OCI-LY7 (cell line): Measurements from ENCODE around the gene DNAJC5G. TPM values are rescaled to one million over a fixed set of nuclear protein-coding genes. Genes with fewer than 3 reads are reported as not detected.

Source experiments
- BruUV-seq: library from RNA; stranded (reverse); fragments of 400-500 nt; replicated peaks from 2 replicates; lab custom pipeline; 2021; lab: Mats Ljungman, UMichigan
- CTCF ChIA-PET: fragments of 300-600 bp; sonication (Branson Sonifier 250); formaldehyde crosslinking; loops from one replicate; lab custom pipeline; 2022; ENCODE audit warnings: antibody characterized with exemption; ENCODE audit not compliant: unreplicated experiment; lab: Charles Lee
- POLR2A ChIA-PET: fragments of 300-600 bp; sonication (Branson Sonifier 250); formaldehyde crosslinking; loops from one replicate; lab custom pipeline; 2022; ENCODE audit warnings: antibody characterized with exemption; lab: Charles Lee
- DNase-seq: peaks from one replicate; pipeline ENCODE4 v3.0.0-alpha.2; 2015; ENCODE audit warnings: low spot score
- H2AFZ ChIP-seq: fragments of 200-600 bp; sonication (generic), shearing (Covaris generic); 2 replicates; pipeline ENCODE4 v1.6.1; 2014; ENCODE audit warnings: mild to moderate bottlenecking, antibody characterized with exemption, low read length, moderate library complexity
- H3K27ac ChIP-seq: fragments of 200-600 bp; sonication (generic); 2 replicates; pipeline ENCODE4 v1.5.1; 2014; ENCODE audit warnings: mixed run types, low read depth, mild to moderate bottlenecking, moderate library complexity, low read length, inconsistent platforms; ENCODE audit not compliant: poor library complexity, severe bottlenecking
- H3K36me3 ChIP-seq: fragments of 200-600 bp; sonication (generic); 2 replicates; pipeline ENCODE4 v1.6.1; 2014; ENCODE audit warnings: mild to moderate bottlenecking, antibody characterized with exemption, low read length, moderate library complexity, mixed read lengths; ENCODE audit not compliant: insufficient read depth
- H3K4me1 ChIP-seq: fragments of 200-600 bp; sonication (generic); 2 replicates; pipeline ENCODE4 v1.5.1; 2014; ENCODE audit warnings: mild to moderate bottlenecking, low read length; ENCODE audit not compliant: insufficient read depth, poor library complexity, severe bottlenecking
- H3K4me2 ChIP-seq: fragments of 200-600 bp; sonication (generic); 2 replicates; pipeline ENCODE4 v1.6.1; 2014; ENCODE audit warnings: mild to moderate bottlenecking, low read length
- H3K4me3 ChIP-seq: fragments of 200-600 bp; sonication (generic); 2 replicates; pipeline ENCODE4 v1.5.1; 2014; ENCODE audit warnings: mild to moderate bottlenecking, low read depth, low read length; ENCODE audit not compliant: poor library complexity, severe bottlenecking
- H3K79me2 ChIP-seq: fragments of 200-600 bp; sonication (generic); 2 replicates; pipeline ENCODE4 v1.6.1; 2016; ENCODE audit warnings: low read depth, mild to moderate bottlenecking, low read length, moderate library complexity, mixed read lengths; ENCODE audit not compliant: insufficient read depth
- H3K9me2 ChIP-seq: fragments of 200-600 bp; sonication (generic); 2 replicates; pipeline ENCODE4 v1.6.1; 2016; ENCODE audit warnings: mild to moderate bottlenecking, low read length, mixed read lengths; ENCODE audit not compliant: insufficient read depth
- H3K9me3 ChIP-seq: fragments of 200-600 bp; sonication (generic); 2 replicates; pipeline ENCODE4 v1.6.1; 2014; ENCODE audit warnings: mild to moderate bottlenecking, mixed run types, low read length, mixed read lengths
- H4K20me1 ChIP-seq: fragments of 200-600 bp; sonication (generic); 2 replicates; pipeline ENCODE4 v1.6.1; 2014; ENCODE audit warnings: mild to moderate bottlenecking, antibody characterized with exemption, low read length, moderate library complexity, mixed read lengths; ENCODE audit not compliant: insufficient read depth
- EZH2phosphoT487 ChIP-seq: fragments of 200-600 bp; sonication (generic); IDR thresholded peaks from 2 replicates; pipeline ENCODE4 v1.6.1; 2018; ENCODE audit warnings: low read depth, borderline replicate concordance, mild to moderate bottlenecking, mixed run types, antibody characterized with exemption, low read length, moderate library complexity, mixed read lengths
- intact Hi-C: fragments of 100-400 bp; cut with micrococcal nuclease; formaldehyde crosslinking; loops from one replicate; pipeline ENCODE4 v1.10.0; 2022; ENCODE audit not compliant: unreplicated experiment
- total RNA-seq, 2 experiments: library from RNA; depleted of rRNA in 1 of 2; stranded (reverse); fragments of >200 nt in 1 of 2; shearing (Covaris generic) in 1 of 2; gene quantifications; 2 replicates each; pipeline ENCODE4 v1.2.3, GENCODE V29; 2014 to 2022
- TF ChIP-seq, protein P1 (sequence below): fragments of 200-600 bp; sonication (generic); conservative IDR thresholded peaks from 2 replicates; pipeline ENCODE4 v1.5.1; 2014; ENCODE audit warnings: mild to moderate bottlenecking, antibody characterized with exemption, low read length, moderate library complexity, mixed read lengths

DNAJC5G gene
- total RNA-seq, 2 experiments from 2014 or later = 4.7 to 18.2 TPM

DNA sequence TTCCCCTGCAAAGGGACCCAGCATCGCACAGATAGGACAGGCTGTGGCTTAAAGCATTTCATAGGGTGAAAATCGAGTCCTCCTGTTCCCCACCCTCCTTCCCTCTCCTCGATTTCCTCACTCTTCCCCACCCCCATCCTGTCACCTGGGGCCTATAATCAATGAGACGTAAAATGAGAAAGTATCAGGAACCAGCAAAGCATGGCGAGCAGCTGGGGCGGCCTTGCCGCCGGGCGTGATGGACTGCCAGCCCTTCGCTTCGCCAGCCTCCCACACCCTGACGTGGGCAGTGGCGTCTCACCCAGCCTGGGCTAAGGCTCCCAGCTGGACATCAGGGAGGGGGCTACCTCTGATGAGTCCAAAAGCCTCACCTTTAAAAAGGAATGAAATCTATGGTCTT, 23.5 kb upstream of the DNAJC5G start:
- Histone ChIP-seq H3K4me2 (peak overlapping the region; percentile 76), H3K9me3 (no peaks in the 10 kb centered on the region), H3K27ac (peak overlapping the region; percentile 92), H3K4me3 (peak overlapping the region; percentile 58), H4K20me1 (no peaks in the 10 kb centered on the region), H3K9me2 (no peaks in the 10 kb centered on the region), H2AFZ (peak overlapping the region; percentile 71), H3K36me3 (peaks cover 28% of the 10 kb centered on the region), H3K4me1 (peaks cover 43% of the 10 kb centered on the region), H3K79me2 (no peaks in the 10 kb centered on the region)
- DNase-seq = peak; percentile 55
- no TSS peak for BruUV-seq
- intact Hi-C loops = loop anchor here (1.0 to 2.0 kb wide), 2 partner anchors 11 to 55 kb away; no protein-coding TSS in a partner anchor
- ChIA-PET POLR2A (interaction anchor here (0.8 to 3.2 kb wide), 13 partner anchors 8 to 51 kb away, joined by 3 to 21 read pairs (median 4); partner anchors contain the start of gene SLC30A3), CTCF (interaction anchor here (1.0 to 4.4 kb wide), 7 partner anchors 11 to 51 kb away, joined by 3 to 37 read pairs (median 7); partner anchors contain the start of genes SLC30A3 and TRIM54)
- TF ChIP-seq EZH2phosphoT487 = no peak
- TF ChIP-seq, protein P1, sequence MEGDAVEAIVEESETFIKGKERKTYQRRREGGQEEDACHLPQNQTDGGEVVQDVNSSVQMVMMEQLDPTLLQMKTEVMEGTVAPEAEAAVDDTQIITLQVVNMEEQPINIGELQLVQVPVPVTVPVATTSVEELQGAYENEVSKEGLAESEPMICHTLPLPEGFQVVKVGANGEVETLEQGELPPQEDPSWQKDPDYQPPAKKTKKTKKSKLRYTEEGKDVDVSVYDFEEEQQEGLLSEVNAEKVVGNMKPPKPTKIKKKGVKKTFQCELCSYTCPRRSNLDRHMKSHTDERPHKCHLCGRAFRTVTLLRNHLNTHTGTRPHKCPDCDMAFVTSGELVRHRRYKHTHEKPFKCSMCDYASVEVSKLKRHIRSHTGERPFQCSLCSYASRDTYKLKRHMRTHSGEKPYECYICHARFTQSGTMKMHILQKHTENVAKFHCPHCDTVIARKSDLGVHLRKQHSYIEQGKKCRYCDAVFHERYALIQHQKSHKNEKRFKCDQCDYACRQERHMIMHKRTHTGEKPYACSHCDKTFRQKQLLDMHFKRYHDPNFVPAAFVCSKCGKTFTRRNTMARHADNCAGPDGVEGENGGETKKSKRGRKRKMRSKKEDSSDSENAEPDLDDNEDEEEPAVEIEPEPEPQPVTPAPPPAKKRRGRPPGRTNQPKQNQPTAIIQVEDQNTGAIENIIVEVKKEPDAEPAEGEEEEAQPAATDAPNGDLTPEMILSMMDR = no peak

DNA sequence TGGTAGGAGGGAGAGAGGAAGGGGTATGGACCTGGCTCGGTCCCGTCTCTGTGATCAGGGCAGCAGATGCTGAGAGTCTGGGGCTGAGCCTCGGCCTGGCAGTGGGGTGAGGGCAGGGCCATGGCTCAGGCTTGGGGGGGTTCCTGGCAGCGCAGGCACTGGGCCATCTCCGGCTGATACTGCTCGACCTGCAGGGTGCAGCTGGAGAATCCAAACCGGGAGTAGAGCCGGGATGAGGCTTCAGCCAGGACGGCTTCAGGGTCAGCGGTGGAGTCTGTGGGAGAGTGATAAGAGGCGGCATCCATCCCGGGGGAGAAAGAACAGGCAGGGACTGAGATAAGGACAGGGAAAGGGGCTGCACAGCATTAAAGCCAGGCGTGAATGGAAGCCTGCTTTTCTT, 20.0 kb upstream of the DNAJC5G start:
- Histone ChIP-seq H3K9me3 (no peaks in the 10 kb centered on the region), H3K4me3 (no peak overlapping the region), H4K20me1 (no peaks in the 10 kb centered on the region), H3K4me1 (peaks cover 32% of the 10 kb centered on the region), H3K36me3 (peaks cover 48% of the 10 kb centered on the region), H3K79me2 (no peaks in the 10 kb centered on the region; the same call in 1 of the 2 replicates), H3K27ac (no peak overlapping the region), H3K4me2 (no peak overlapping the region), H3K9me2 (no peaks in the 10 kb centered on the region), H2AFZ (no peak overlapping the region)
- BruUV-seq = no TSS peak
- intact Hi-C loops = no loop called here
- no peak for TF ChIP-seq EZH2phosphoT487
- TF ChIP-seq, protein P1 = no peak
- ChIA-PET POLR2A (interaction anchor here (0.9 kb wide), 1 partner anchor 31 kb away, joined by 3 read pairs; no protein-coding TSS in a partner anchor), CTCF (no interaction called here)
- DNase-seq = no peak

DNA sequence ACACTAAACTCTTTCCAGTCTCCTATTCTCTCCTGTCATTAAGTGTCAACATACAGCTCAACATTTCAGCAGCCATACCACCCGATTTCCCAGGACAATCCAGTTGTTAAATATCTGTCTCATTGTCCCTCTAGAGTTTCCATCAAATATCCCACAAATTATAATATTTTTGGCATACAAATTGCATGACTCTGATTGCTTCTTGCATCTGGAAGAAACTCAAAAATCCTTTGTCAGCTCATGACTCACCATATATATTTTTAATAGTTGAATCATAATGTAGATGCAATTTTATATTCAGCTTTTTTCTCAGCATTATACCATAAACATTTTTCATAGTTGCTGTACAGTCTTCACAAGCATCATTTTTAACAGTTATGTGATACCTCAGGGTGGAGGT, 19.6 kb upstream of the DNAJC5G start:
- Histone ChIP-seq H3K4me2 (no peak overlapping the region), H3K36me3 (peaks cover 48% of the 10 kb centered on the region), H3K9me2 (no peaks in the 10 kb centered on the region), H3K9me3 (no peaks in the 10 kb centered on the region), H3K79me2 (peaks cover under 1% of the 10 kb centered on the region; the same call in 1 of the 2 replicates), H3K4me1 (peaks cover 32% of the 10 kb centered on the region), H4K20me1 (no peaks in the 10 kb centered on the region), H3K27ac (no peak overlapping the region), H3K4me3 (no peak overlapping the region), H2AFZ (no peak overlapping the region)
- intact Hi-C loops = no loop called here
- no peak for TF ChIP-seq EZH2phosphoT487
- TF ChIP-seq, protein P1 = no peak
- CTCF ChIA-PET = no interaction called here
- no peak for DNase-seq
- POLR2A ChIA-PET = interaction anchor here (0.9 kb wide), 1 partner anchor 31 kb away, joined by 3 read pairs; no protein-coding TSS in a partner anchor
- no TSS peak for BruUV-seq
